ENCODE data around the gene ADAT1. TPM values are rescaled to one million over a fixed set of nuclear protein-coding genes. Genes with fewer than 3 reads are reported as not detected.

Gene ADAT1
- total and polyA plus RNA-seq, 2 of the 13 experiments (the other 11 are each of a cell fraction or from before 2014, with no cell fraction given): 18.4 to 40.8 TPM

GRCh38 chr16:75648265-75649076 is 25.4 kb upstream of the ADAT1 start (continued):
- TF ChIP-seq POLR2AphosphoS2 (IDR thresholded peaks at IDR 0.05; ENCODE audit: low read depth, low read length) (no peak), ERF (CRISPR knock-in tag; IDR thresholded peaks at IDR 0.05) (0 out of 2 replicates have a peak, but pooled peaks have one; percentile 5), ZNF709 (CRISPR knock-in tag; IDR thresholded peaks at IDR 0.05) (0 out of 2 replicates have a peak, but pooled peaks have one; percentile 33), MATR3 (CRISPR knock-in tag; IDR thresholded peaks at IDR 0.05) (no peak), ZFP36 (IDR thresholded peaks at IDR 0.05; ENCODE audit: borderline replicate concordance, low read depth, low read length, partially characterized antibody) (no peak), ATF3 (CRISPR knock-in tag; IDR thresholded peaks at IDR 0.05) (no peak; the same call in 1 of the 2 replicates), ZNF260 (CRISPR knock-in tag; IDR thresholded peaks at IDR 0.05; ENCODE audit: borderline replicate concordance, low read depth) (no peak), ZNF781 (CRISPR knock-in tag; IDR thresholded peaks at IDR 0.05; ENCODE audit: borderline replicate concordance, not compliant biosample characterization) (peak; percentile 70), LBX2 (CRISPR knock-in tag; IDR thresholded peaks at IDR 0.05; ENCODE audit: borderline replicate concordance) (no peak), TP53 (CRISPR knock-in tag; conservative IDR thresholded peaks at IDR 0.05) (no peak), GABPB1 (CRISPR knock-in tag; IDR thresholded peaks at IDR 0.05) (peak; percentile 11; the same call in 1 of the 2 replicates), ZBED4 (CRISPR knock-in tag; IDR thresholded peaks at IDR 0.05; ENCODE audit: borderline replicate concordance) (no peak), SOX6 (IDR thresholded peaks at IDR 0.05) (no peak), SOX6 (CRISPR knock-in tag; IDR thresholded peaks at IDR 0.05) (peak; percentile 46; the same call in 1 of the 2 replicates), AGO2 (optimal IDR thresholded peaks at IDR 0.05; ENCODE audit: low read depth, low read length) (peak; percentile 48), CHD2 (IDR thresholded peaks at IDR 0.05; ENCODE audit: low read depth, low read length) (no peak)
- TF ChIP-seq, protein P1, sequence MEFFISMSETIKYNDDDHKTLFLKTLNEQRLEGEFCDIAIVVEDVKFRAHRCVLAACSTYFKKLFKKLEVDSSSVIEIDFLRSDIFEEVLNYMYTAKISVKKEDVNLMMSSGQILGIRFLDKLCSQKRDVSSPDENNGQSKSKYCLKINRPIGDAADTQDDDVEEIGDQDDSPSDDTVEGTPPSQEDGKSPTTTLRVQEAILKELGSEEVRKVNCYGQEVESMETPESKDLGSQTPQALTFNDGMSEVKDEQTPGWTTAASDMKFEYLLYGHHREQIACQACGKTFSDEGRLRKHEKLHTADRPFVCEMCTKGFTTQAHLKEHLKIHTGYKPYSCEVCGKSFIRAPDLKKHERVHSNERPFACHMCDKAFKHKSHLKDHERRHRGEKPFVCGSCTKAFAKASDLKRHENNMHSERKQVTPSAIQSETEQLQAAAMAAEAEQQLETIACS (CRISPR knock-in tag; IDR thresholded peaks at IDR 0.05): no peak
- TF ChIP-seq, protein P2, sequence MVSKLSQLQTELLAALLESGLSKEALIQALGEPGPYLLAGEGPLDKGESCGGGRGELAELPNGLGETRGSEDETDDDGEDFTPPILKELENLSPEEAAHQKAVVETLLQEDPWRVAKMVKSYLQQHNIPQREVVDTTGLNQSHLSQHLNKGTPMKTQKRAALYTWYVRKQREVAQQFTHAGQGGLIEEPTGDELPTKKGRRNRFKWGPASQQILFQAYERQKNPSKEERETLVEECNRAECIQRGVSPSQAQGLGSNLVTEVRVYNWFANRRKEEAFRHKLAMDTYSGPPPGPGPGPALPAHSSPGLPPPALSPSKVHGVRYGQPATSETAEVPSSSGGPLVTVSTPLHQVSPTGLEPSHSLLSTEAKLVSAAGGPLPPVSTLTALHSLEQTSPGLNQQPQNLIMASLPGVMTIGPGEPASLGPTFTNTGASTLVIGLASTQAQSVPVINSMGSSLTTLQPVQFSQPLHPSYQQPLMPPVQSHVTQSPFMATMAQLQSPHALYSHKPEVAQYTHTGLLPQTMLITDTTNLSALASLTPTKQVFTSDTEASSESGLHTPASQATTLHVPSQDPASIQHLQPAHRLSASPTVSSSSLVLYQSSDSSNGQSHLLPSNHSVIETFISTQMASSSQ (IDR thresholded peaks at IDR 0.05; ENCODE audit: low read depth): no peak
- TF ChIP-seq, protein P2 (CRISPR knock-in tag; IDR thresholded peaks at IDR 0.05; ENCODE audit: borderline replicate concordance): no peak
